SU-DHL-6 (cell line): Measurements from ENCODE around the gene NEK6.

Experiments
- H2AFZ ChIP-seq: fragments of 200-600 bp; sonication (generic); 2 replicates; pipeline ENCODE4 v1.6.1; 2014; ENCODE audit warnings: low read depth, mild to moderate bottlenecking, moderate library complexity, mixed read lengths, antibody characterized with exemption, low read length; ENCODE audit not compliant: severe bottlenecking
- H3F3A ChIP-seq: fragments of 200-600 bp; shearing (Covaris generic); 2 replicates; pipeline ENCODE4 v1.6.0; 2016; ENCODE audit warnings: antibody characterized with exemption, mild to moderate bottlenecking; ENCODE audit not compliant: insufficient read depth
- H3K27ac ChIP-seq: fragments of 200-600 bp; sonication (generic); 2 replicates; pipeline ENCODE4 v1.5.1; 2016; ENCODE audit warnings: low read depth, mild to moderate bottlenecking, low read length, moderate library complexity, mixed read lengths
- H3K27me3 ChIP-seq: fragments of 200-600 bp; sonication (generic), shearing (Covaris generic); 2 replicates; pipeline ENCODE4 v1.6.0; 2014; ENCODE audit warnings: mild to moderate bottlenecking, low read length
- H3K36me3 ChIP-seq: fragments of 200-600 bp; sonication (generic); 2 replicates; pipeline ENCODE4 v1.6.1; 2014; ENCODE audit warnings: mild to moderate bottlenecking, low read length, mixed read lengths
- H3K4me2 ChIP-seq: fragments of 300-600, 200-600 bp; shearing (Covaris generic), sonication (generic); 2 replicates; pipeline ENCODE4 v1.6.0; 2014; ENCODE audit warnings: low read length, low read depth, mild to moderate bottlenecking; ENCODE audit not compliant: poor library complexity, severe bottlenecking
- H3K4me3 ChIP-seq: fragments of 200-600 bp; sonication (generic); 2 replicates; pipeline ENCODE4 v1.5.1; 2014; ENCODE audit warnings: antibody characterized with exemption, low read length, mild to moderate bottlenecking, mixed read lengths; ENCODE audit not compliant: insufficient read depth, poor library complexity, severe bottlenecking
- H3K79me2 ChIP-seq: fragments of 200-600 bp; sonication (generic); 2 replicates; pipeline ENCODE4 v1.6.1; 2014; ENCODE audit warnings: mild to moderate bottlenecking, low read length, moderate library complexity; ENCODE audit not compliant: insufficient read depth
- H3K9ac ChIP-seq: fragments of 200-600 bp; sonication (generic); 2 replicates; pipeline ENCODE4 v1.7.0; 2014; ENCODE audit warnings: mild to moderate bottlenecking, low read length
- H3K9me2 ChIP-seq: fragments of 200-600 bp; sonication (generic); replicated peaks from 2 replicates; pipeline ENCODE4 v1.6.1; 2014; ENCODE audit warnings: low read length; ENCODE audit not compliant: insufficient read depth
- H3K9me3 ChIP-seq: fragments of 200-600 bp; sonication (generic); 2 replicates; pipeline ENCODE4 v1.6.1; 2014; ENCODE audit warnings: low read length, mixed read lengths; ENCODE audit not compliant: insufficient read depth
- H4K20me1 ChIP-seq: fragments of 200-600 bp; sonication (generic); 2 replicates; pipeline ENCODE4 v1.6.1; 2014; ENCODE audit warnings: low read depth, mild to moderate bottlenecking, antibody characterized with exemption, low read length, moderate library complexity, mixed read lengths
- EZH2phosphoT487 ChIP-seq: fragments of 200-600 bp; sonication (generic), shearing (Covaris generic); conservative IDR thresholded peaks from 2 replicates; pipeline ENCODE4 v1.6.1; 2018; ENCODE audit warnings: mild to moderate bottlenecking, antibody characterized with exemption, low read length, moderate library complexity, mixed read lengths
- TF ChIP-seq, protein P1 (sequence below): fragments of 200-600 bp; sonication (generic); IDR thresholded peaks from one replicate; pipeline ENCODE4 v1.5.1; 2017; ENCODE audit warnings: antibody characterized with exemption, mild to moderate bottlenecking, low read length, moderate library complexity; ENCODE audit not compliant: insufficient read depth, poor library complexity, severe bottlenecking

The NEK6 gene

DNA sequence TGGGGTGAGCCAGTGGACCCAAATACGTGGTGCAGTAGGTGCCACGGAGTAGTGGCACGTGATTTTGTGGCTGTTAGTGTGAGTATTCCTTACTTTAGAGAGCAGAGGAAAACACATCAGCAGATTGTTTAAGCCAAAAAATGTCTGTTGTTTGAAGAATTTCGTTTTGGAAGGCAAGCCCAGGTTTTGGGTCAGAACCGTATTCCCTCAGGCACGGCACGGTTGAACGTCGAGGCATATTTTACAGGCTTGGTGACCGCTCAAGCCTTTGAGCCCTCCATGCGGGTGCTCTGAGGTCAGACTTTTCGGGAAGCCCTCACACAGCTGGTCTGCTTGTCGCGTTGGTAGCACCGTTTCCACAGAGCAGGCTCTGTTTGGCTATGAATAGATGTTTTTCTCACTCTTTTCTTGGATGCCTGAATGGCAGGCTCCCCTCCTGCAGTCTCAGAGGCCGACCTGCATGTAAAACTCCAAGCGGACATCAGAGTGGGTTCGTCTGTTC, 27.2 kb downstream of the NEK6 start:
- H3K9ac ChIP-seq, result peak overlapping the region; percentile 61
- H3K9me2 ChIP-seq, result no peaks in the 10 kb centered on the region
- peak overlapping the region; percentile 6 for H3K4me3 ChIP-seq
- peaks cover 1% of the 10 kb centered on the region; the same call in 1 of the 2 replicates for H4K20me1 ChIP-seq
- H3F3A ChIP-seq, result peaks cover 40% of the 10 kb centered on the region
- no peaks in the 10 kb centered on the region for H3K27me3 ChIP-seq
- H3K79me2 ChIP-seq, result peaks cover 98% of the 10 kb centered on the region
- H3K36me3 ChIP-seq, result no peaks in the 10 kb centered on the region; the same call in 1 of the 2 replicates
- no peak for TF ChIP-seq EZH2phosphoT487
- TF ChIP-seq, protein P1, sequence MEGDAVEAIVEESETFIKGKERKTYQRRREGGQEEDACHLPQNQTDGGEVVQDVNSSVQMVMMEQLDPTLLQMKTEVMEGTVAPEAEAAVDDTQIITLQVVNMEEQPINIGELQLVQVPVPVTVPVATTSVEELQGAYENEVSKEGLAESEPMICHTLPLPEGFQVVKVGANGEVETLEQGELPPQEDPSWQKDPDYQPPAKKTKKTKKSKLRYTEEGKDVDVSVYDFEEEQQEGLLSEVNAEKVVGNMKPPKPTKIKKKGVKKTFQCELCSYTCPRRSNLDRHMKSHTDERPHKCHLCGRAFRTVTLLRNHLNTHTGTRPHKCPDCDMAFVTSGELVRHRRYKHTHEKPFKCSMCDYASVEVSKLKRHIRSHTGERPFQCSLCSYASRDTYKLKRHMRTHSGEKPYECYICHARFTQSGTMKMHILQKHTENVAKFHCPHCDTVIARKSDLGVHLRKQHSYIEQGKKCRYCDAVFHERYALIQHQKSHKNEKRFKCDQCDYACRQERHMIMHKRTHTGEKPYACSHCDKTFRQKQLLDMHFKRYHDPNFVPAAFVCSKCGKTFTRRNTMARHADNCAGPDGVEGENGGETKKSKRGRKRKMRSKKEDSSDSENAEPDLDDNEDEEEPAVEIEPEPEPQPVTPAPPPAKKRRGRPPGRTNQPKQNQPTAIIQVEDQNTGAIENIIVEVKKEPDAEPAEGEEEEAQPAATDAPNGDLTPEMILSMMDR, result no peak
- H3K27ac ChIP-seq, result peak overlapping the region; percentile 98
- no peak overlapping the region for H2AFZ ChIP-seq
- H3K9me3 ChIP-seq, result no peaks in the 10 kb centered on the region
- peak overlapping the region; percentile 69 for H3K4me2 ChIP-seq

DNA sequence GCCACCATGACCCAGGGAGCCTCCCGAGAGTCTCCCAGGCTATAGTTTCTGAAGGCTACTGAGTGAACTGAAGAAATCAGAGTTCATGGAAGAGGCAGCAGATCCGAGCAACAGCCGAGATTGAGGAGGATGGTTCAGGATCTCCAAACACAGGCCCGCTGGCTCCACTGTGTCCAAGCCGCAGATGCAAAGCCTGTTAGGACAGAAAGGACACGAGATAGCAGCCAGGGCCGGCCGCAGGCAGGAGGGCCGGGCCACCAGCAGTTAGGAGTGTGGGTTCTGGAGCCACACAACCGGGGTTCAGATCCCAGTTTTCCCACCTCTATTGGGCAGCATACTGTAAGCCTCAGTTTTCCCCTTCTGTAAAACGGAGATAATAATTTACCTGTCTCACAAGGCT, 27.7 kb downstream of the NEK6 start:
- Histone ChIP-seq H2AFZ (no peak overlapping the region), H3K9me3 (no peaks in the 10 kb centered on the region), H3K4me3 (peak overlapping the region; percentile 6), H3K27ac (peak overlapping the region; percentile 98), H3K36me3 (no peaks in the 10 kb centered on the region; the same call in 1 of the 2 replicates), H3K4me2 (peak overlapping the region; percentile 69), H3F3A (peaks cover 40% of the 10 kb centered on the region), H3K9ac (peak overlapping the region; percentile 61), H3K27me3 (no peaks in the 10 kb centered on the region), H3K9me2 (no peaks in the 10 kb centered on the region), H3K79me2 (peaks cover 94% of the 10 kb centered on the region), H4K20me1 (no peaks in the 10 kb centered on the region; the same call in 1 of the 2 replicates)
- no peak for TF ChIP-seq EZH2phosphoT487
- TF ChIP-seq, protein P1, result no peak

DNA sequence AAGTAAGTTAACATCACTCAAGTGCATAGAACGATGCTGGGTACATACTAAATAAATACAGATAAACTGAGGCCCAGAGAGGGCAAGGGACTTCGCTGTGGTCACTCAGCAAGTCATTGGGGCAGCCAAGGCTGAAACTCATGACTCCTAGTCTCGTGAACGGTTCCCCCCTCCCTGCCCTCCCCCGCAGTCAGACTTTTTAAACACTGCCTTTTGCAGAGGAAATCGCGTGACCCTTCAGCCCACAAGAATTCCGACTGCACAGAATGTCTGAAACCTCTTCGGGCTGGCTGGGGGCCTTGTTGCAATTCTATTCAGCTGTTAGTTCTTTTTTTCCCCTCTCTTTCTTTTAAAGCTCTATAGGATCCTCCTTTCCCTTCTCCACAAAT, 28.1 kb downstream of the NEK6 start:
- TF ChIP-seq, protein P1, result no peak
- TF ChIP-seq EZH2phosphoT487, result no peak
- peak overlapping the region; percentile 6 for H3K4me3 ChIP-seq
- H3K27me3 ChIP-seq, result no peaks in the 10 kb centered on the region
- peaks cover 94% of the 10 kb centered on the region for H3K79me2 ChIP-seq
- H3K4me2 ChIP-seq, result peak overlapping the region; percentile 69
- no peaks in the 10 kb centered on the region; the same call in 1 of the 2 replicates for H4K20me1 ChIP-seq
- no peaks in the 10 kb centered on the region for H3K9me3 ChIP-seq
- no peak overlapping the region for H2AFZ ChIP-seq
- peak overlapping the region; percentile 61 for H3K9ac ChIP-seq
- no peaks in the 10 kb centered on the region for H3K9me2 ChIP-seq
- peak overlapping the region; percentile 98 for H3K27ac ChIP-seq
- peaks cover 41% of the 10 kb centered on the region for H3F3A ChIP-seq
- no peaks in the 10 kb centered on the region; the same call in 1 of the 2 replicates for H3K36me3 ChIP-seq
